ENCODE measurements around the gene CTDP1. TPM values are rescaled to one million over a fixed set of nuclear protein-coding genes. Genes with fewer than 3 reads are reported as not detected.

Gene CTDP1
- total RNA-seq, 4 donors from 2014 or later, result 18.1 to 40.5 (median 25.7) TPM

GRCh38 chr18:79785831-79786230, 106.2 kb downstream of the CTDP1 start:
- DNase-seq (ENCODE audit: low spot score in 2 of 2), result no peak
- WGBS, 2 donors, result 78 to 84% methylated on average over 9 to 10 of the region's 12 CpGs
- H3K27me3 ChIP-seq, result peaks cover 0 to 67% of the 10 kb centered on the region in 2 donors

GRCh38 chr18:79786304-79786703, 106.7 kb downstream of the CTDP1 start:
- no peak for TF ChIP-seq EP300 (IDR thresholded peaks at IDR 0.05)
- no peak for TF ChIP-seq CTCF (IDR thresholded peaks at IDR 0.05)
- no peak for TF ChIP-seq POLR2A (IDR thresholded peaks at IDR 0.05)
- 85 to 93% methylated on average over 13 to 14 of the region's 14 CpGs for WGBS, 2 donors
- Histone ChIP-seq H3K27ac (no peak overlapping the region), H3K27me3 (peaks cover 0 to 72% of the 10 kb centered on the region in 2 donors), H3K9me3 (no peaks in the 10 kb centered on the region), H3K36me3 (no peaks in the 10 kb centered on the region), H3K4me3 (no peak overlapping the region), H3K4me1 (peaks cover 0 to 11% (median 1%) of the 10 kb centered on the region in 4 donors)
- DNase-seq (ENCODE audit: low spot score in 2 of 2), result no peak

More at GRCh38 chr18:79785831-79786230, 106.2 kb downstream of the CTDP1 start:
- Histone ChIP-seq H3K9me3 (no peaks in the 10 kb centered on the region), H3K4me3 (no peak overlapping the region), H3K36me3 (no peaks in the 10 kb centered on the region), H3K4me1 (peaks cover 0 to 11% (median 1%) of the 10 kb centered on the region in 4 donors), H3K27ac (no peak overlapping the region)
- TF ChIP-seq POLR2A (IDR thresholded peaks at IDR 0.05), result no peak
- TF ChIP-seq EP300 (IDR thresholded peaks at IDR 0.05), result no peak
- no peak for TF ChIP-seq CTCF (IDR thresholded peaks at IDR 0.05)

GRCh38 chr18:79786786-79787526, 107.4 kb downstream of the CTDP1 start:
- Histone ChIP-seq H3K27ac (no peak overlapping the region), H3K36me3 (no peaks in the 10 kb centered on the region), H3K4me3 (no peak overlapping the region), H3K4me1 (peaks cover 0 to 11% (median 1%) of the 10 kb centered on the region in 4 donors), H3K9me3 (no peaks in the 10 kb centered on the region), H3K27me3 (peaks cover 0 to 78% of the 10 kb centered on the region in 2 donors)
- WGBS, 2 donors, result 80 to 85% methylated on average over 22 of the region's 22 CpGs
- no peak for TF ChIP-seq EP300 (IDR thresholded peaks at IDR 0.05)
- no peak for TF ChIP-seq CTCF (IDR thresholded peaks at IDR 0.05)
- TF ChIP-seq POLR2A (IDR thresholded peaks at IDR 0.05), result no peak
- DNase-seq (ENCODE audit: low spot score in 2 of 2), result no peak

- WGBS, 2 donors, result 80 to 88% methylated on average over 16 of the region's 16 CpGs
- Histone ChIP-seq H3K27ac (no peak overlapping the region), H3K27me3 (peaks cover 0 to 79% of the 10 kb centered on the region in 2 donors), H3K4me1 (peaks cover 0 to 11% (median 1%) of the 10 kb centered on the region in 4 donors), H3K9me3 (no peaks in the 10 kb centered on the region), H3K36me3 (no peaks in the 10 kb centered on the region), H3K4me3 (no peak overlapping the region)
- TF ChIP-seq EP300 (IDR thresholded peaks at IDR 0.05) (no peak), CTCF (IDR thresholded peaks at IDR 0.05) (no peak), POLR2A (IDR thresholded peaks at IDR 0.05) (no peak)
- DNase-seq (ENCODE audit: low spot score in 2 of 2), result no peak
These were observed 107.9 kb downstream of the CTDP1 start for GRCh38 chr18:79787527-79787864.

Measured in tibial nerve (tissue), 4 donors.